GM21528 (cell line): ENCODE measurements around the gene GPHA2.

Experiments used
- ATAC-seq: cut with Tn5 transposase; IDR thresholded peaks from one replicate; pipeline ENCODE4 v1.9.1; 2021; ENCODE audit warnings: mild to moderate bottlenecking, moderate library complexity; ENCODE audit not compliant: unreplicated experiment, low FRiP score

The GPHA2 gene

DNA sequence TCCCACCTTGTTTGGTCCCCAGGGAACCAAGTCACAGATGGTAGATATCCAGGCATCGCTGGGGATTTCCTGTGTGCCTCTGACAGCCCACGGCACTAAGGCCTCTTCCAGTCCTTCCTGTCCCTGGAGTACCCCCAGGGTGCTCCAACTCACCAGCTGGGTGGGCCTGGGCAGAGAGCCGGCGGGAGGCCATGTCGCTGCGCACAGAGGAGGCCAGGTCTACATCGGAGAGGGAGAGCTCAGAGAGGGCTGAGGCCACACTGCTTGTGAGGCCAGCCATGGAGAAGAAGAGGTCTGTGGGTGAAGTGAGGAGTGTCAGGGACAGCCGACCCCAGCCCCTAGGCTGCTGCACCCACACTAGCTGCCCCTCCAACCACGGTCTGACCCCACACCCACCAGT is 24.0 kb downstream of the GPHA2 start:
- ATAC-seq: no peak

- no peak for ATAC-seq
Observed at GRCh38 chr11:64911142-64911541, 24.6 kb downstream of the GPHA2 start.

DNA sequence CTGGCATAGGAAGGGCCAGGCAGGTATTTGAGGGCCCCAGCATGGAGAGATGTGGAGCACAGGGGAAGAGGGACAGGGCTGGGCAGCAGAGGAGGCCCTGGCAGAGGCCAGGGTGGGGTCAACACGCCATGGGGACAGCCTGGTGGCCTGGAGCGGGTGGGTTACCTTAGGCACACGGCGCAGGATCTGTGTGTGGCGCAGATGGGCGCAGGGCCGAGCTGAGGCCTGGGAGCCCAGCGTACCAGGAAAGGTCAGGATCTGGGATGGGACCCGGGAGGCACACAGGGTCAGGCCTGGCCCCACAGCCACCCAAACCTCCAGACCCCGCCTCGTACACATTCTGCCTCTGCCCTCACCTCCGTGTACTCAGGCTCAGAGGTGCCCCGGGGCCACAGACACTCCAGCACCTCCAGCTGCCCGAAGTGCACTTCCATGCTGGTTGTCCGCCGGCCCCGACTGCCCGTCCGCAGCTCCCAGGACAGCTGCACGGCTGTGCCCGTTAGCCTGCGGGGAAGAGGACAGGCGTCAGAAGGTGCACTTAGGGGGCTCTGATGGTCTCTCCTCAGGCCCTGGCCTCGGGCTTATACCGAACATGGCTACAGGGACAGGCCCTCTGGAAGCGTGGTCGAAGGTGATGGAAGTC is 25.1 kb downstream of the GPHA2 start:
- ATAC-seq: no peak

GRCh38 chr11:64909653-64910343 is 25.9 kb downstream of the GPHA2 start:
- no peak for ATAC-seq

DNA sequence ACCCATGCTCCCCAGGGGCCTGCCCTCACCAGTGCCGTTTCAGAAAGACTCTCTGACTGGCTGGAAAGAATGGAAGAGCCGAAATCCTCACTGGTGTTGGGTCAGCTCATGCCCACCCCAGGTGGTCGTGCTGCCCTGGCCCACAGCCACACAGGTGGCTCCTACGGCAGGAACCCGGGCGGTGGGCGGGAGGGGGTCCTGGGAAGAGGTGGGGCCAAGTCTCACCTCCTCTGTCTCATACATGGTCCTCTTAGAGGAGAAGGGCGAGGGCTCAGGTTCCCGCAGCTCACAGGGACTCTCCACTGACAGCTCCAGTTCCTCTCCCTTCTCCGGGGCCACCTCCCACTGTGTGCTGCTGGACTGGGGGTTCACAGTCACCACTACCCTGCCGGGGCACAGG is 26.9 kb downstream of the GPHA2 start:
- ATAC-seq: no peak

- ATAC-seq: no peak
Observed at GRCh38 chr11:64906314-64906635, 29.4 kb downstream of the GPHA2 start.

DNA sequence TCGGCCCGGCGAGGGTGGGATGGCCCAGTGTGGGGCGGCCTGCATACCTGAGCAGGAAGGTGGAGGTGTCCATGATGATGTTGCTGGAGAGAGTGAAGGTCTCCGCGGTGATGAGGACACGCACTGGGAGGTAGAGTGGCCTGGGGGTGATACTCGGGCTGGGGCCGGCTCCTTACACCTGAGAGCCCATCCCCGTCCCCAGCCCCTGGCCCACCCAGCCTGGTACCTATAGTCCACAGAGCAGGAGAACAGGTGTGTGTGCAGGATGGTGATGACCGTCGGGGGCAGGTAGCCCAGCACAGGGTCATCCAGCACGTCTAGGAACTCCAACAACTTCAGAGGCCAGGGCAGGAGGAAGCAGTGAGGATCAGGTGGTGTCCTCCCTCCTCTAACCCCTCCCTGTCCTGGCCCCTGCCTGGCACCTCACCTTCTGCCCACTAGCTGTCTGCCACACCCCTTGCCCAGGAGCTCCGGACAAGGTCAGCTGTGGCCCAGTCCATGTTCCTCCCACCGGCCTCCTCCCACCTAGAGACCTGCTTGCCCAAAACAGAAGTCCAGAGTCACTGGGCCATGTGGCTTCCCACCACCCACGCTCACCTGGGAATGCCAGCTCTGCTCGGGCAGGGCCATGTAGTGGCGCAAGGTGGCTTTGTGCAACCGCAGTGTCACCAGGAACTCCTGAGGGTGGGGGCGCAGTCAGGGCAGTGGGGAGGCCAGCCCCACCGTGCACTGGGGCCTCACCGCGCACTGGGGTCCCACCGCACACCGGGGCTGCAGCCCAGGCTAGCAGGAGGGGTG is 30.0 kb downstream of the GPHA2 start:
- no peak for ATAC-seq

GRCh38 chr11:64903291-64903833 is 32.3 kb downstream of the GPHA2 start:
- ATAC-seq: no peak

GRCh38 chr11:64902102-64902900 is 33.4 kb downstream of the GPHA2 start:
- no peak for ATAC-seq

GRCh38 chr11:64900774-64901173 is 34.9 kb downstream of the GPHA2 start:
- ATAC-seq: no peak

- ATAC-seq: no peak
Observed at GRCh38 chr11:64900263-64900678, 35.4 kb downstream of the GPHA2 start.

GRCh38 chr11:64898541-64898940 is 37.2 kb downstream of the GPHA2 start:
- ATAC-seq: no peak

DNA sequence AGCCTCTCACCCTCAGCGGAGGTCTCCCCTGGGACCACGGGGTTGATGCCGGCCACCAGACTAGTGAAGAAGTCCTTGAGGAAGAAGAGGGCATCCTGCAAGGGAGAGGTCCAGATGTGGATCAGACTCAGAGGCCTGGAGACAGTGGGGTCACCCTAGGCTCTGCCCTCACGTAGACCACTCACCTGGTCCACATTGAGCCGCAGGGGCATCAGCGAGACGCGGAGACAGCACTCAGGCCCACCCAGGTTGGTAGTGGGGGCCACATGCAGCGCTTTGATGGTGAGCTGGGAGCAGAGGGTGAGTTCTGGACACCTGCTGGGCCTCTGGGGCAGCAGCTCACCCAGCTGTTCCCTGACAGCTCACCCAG is 37.6 kb downstream of the GPHA2 start:
- no peak for ATAC-seq

DNA sequence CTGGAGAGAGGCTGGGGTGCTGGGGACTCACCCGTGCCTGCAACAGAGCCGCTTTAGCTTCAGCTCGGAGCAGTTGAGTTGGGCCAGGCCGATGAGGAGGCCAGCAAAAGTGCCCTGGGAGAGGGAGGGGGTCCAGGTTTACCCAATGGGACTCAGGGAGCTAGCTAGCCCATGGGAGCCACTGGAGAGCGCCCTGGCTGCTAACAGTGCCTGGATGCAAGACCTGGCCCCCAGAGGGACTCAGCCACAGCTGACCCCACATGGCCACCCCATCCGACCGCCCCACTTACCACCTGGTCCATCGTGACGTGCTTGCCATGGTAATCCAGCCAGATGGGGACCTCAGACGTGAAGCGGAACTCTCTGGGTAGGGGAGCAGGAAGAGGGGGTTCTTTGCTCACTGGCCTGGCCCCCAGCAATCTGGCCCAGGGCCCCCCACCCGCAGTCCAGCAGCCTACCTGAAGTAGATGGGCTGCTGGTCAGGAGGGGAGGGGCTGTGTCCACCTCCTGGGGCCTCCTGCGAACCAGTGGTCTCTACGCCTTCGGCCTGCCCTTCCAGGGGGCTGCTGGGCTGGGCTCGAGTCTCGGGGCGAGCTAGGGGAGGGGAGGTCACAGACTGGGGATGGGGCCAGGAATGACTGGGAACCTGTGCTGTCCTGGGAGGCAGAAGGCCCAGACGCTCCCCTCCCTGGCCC is 38.2 kb downstream of the GPHA2 start:
- ATAC-seq: no peak

DNA sequence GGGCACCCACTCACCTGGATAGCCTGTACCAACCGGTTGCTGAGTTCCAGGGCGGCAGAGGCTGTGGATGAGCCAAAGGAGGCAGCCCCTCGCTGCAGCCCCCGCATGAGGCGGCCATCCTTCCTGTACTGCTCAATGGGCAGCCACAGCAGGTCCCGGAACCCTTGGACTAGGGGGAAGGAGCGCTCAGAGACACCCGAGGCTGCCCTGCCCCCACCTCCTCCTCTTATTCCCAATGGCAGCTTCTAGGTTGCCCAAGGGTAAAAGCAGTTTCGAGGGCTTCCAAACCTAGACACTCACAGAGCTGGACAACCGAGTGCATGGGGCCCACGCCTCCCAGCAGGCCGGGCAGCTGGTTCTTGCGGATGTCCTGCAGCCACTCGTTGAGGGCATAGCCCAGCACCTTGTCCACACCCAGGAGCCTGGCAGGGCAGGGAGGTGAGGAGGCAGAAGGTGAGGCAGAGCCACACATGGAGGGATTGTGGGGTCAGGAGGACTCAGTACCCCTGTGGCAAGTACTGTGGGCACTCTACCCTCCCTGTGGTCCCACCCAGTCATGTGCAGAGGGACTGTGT is 39.2 kb downstream of the GPHA2 start:
- no peak for ATAC-seq

- ATAC-seq: no peak
Observed at GRCh38 chr11:64894812-64895452, 40.8 kb downstream of the GPHA2 start.

- no peak for ATAC-seq
Observed at GRCh38 chr11:64894070-64894811, 41.5 kb downstream of the GPHA2 start.

DNA sequence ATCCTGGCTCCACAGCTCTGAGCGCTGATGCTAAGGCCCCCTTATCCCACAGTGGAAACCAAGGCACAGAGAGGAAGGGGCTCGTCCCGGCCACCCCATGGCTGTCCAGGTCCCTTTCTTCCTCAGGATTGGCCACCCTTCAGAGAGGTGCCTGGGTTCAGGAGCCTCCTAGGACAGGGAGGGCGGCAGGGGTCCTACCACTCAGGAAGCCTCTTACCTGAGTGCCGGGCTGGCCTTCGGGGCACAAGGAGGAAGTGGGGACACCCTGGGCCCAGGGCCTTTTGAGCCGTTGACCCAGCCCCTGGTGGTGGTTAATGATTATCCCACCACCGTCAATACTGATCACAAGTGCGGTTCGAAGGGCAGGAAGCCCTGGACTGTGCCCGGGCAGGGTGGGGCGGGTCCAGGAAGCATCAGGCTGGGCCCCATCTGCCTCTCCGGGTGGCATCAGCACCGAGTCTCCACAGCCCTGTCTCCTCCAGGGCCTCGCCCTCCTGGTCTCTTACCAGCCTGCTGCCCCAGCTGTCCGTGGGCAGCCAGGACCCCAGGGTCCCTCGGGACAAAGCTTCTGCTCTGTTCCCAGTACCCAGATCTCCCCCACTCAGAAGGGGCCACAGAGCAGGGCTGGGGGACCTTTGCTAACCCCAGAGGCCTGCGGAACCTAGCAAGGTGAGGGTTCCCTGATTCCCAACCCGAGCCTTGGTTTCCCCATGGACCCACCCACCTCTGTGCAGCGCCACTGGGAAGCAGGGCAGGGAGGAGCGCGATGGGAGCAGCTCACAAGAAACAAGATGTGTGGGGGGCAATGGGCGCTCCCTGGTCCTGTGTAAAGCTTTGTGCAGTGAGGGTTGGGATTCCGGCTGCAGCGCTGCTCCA is 42.3 kb downstream of the GPHA2 start:
- ATAC-seq: no peak
